Measurements from ENCODE around the gene TIMM21.

The TIMM21 gene

GRCh38 chr18:74196220-74197119 lies 48.1 kb downstream of the TIMM21 start:
- FAIRE-seq: peak; percentile 78

GRCh38 chr18:74197705-74198341 lies 49.5 kb downstream of the TIMM21 start:
- no peak for FAIRE-seq

DNA sequence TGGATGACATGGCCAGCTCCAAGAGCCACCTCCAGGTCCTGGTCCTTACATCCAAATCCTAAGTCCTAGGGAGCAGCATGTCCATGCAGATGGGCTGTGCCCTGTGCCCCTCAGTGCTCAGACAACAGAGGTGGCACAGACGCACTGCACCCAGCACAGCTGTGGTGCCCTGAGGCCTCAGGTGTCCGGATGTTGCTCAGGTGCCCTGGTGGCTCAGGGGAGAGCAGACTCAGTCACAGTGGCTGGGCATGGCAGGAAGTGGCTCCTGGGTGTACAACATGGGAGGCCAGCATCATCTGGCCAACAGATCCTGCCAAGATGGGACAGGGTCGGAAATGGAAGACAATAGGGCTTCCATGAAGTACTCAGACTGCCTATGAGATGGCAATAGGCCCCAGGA lies 50.1 kb downstream of the TIMM21 start:
- FAIRE-seq: no peak

DNA sequence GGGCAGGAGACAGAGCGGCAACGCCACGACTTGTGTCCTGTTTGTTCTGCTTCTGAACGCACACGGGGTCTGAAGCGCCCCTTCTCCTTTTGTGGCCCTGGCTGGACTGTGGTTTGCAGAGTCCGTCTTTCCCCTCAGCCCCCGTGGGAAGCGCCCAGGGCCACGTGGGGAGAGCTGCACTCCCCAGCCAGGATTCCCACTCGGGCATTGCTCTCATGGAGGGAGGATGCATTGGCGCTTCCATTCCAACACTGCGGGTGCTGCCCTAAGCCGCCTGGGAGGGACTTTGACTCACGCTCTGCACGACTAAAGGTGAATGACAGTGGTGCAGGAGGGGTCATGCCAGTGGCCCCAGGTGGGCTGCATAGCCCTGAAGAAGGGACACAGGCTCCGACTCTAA lies 52.5 kb downstream of the TIMM21 start:
- no peak for FAIRE-seq

GRCh38 chr18:74203811-74204210 lies 55.5 kb downstream of the TIMM21 start:
- no peak for FAIRE-seq

DNA sequence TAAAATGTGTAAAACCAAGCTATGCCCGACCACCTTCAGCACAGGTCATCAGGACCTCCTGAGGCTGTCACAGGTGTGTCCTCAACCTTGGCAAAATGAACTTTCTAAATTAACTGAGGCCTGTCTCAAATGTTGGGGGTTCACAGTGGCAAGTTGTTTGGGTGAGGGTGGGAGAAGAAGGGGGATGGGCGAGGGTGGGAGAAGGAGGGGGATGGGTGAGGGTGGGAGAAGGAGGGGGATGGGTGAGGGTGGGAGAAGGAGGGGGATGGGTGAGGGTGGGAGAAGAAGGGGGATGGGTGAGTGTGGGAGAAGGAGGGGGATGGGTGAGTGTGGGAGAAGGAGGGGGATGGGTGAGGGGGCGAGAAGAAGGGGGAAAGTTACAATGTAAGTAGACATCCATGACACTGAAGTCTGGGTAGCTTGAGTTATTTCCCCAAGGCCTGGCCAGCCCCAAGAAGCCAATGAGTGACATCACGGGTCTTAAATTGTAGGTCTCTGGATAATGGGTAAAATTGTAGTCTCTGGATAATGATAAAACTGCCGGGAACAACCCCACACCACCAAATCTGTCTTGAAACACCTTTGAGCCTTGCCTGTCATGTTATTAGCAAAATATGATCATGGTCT lies 56.3 kb downstream of the TIMM21 start:
- no peak for FAIRE-seq

Measured in TTC549 (cell line).